GM18498 (cell line): ENCODE measurements around the gene DEK.
A peak's percentile ranks its signal among the peaks of the same experiment; 100 is the strongest.
"Not testable (repeated sequence)": the region's sequence is repeated elsewhere in the genome, so short reads cannot be mapped to it uniquely, and the experiment has no call there.

Source experiments
- ATAC-seq: cut with Tn5 transposase; IDR thresholded peaks from one replicate; pipeline ENCODE4 v1.9.1; 2021; ENCODE audit warnings: mild to moderate bottlenecking, moderate library complexity; ENCODE audit not compliant: unreplicated experiment

The DEK gene

GRCh38 chr6:18264219-18264922, at the start of gene DEK:
Gene DEK (minus strand): TSS chr6:18264530. CDS start chr6:18263987, 543 bp downstream.
- ATAC-seq: peak; percentile 43

GRCh38 chr6:18312368-18312767, 48.0 kb upstream of the DEK start:
- ATAC-seq: no peak

DNA sequence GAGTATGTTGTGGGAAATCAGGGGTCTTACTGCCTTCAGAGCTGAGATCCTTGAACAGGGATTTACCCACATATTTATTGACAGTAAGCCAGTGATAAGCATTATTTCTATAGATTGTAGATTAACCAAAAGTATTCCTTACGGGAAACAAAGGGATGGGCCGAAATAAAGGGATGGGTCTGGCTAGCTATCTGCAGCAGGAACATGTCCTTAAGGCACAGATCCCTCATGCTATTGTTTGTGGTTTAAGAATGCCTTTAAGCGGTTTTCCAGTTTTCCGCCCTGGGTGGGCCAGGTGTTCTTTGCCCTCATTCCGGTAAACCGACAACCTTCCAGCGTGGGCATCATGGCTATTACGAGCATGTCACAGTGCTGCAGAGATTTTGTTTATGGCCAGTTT, 45.7 kb upstream of the DEK start:
- not testable (repeated sequence) for ATAC-seq

- ATAC-seq: no peak
Observed at GRCh38 chr6:18309046-18309445, 44.7 kb upstream of the DEK start.

DNA sequence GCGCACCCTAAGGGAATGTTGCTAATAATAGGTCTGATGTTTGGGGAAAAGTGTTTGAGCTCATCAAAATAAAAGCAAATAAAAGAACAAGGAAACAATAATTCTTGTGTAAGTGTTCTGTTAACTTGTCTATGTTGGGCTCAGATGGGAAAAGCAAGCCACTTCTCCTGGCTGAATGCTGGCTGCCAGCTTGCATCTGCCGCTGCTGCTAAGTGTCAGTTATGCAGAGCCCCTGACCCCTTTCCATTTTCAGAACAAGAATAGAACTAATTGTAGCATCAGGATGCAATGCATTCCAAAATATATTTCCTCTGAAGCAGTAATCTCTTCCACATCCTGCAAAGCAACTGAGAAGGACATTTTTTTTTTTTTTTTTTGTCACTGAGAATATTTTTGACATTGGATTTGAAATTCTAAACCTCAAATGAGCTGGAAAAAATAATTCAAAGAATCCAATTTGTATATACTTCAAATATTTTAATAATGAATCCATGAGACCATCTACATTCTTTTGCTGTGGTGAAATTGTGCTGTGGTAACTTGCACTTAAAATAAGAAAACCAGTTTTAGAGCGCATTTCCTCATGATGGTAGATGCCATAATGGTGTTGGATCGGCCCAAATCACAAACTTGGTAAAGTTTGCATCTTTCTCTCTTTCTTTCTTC, 43.9 kb upstream of the DEK start:
- no peak for ATAC-seq

DNA sequence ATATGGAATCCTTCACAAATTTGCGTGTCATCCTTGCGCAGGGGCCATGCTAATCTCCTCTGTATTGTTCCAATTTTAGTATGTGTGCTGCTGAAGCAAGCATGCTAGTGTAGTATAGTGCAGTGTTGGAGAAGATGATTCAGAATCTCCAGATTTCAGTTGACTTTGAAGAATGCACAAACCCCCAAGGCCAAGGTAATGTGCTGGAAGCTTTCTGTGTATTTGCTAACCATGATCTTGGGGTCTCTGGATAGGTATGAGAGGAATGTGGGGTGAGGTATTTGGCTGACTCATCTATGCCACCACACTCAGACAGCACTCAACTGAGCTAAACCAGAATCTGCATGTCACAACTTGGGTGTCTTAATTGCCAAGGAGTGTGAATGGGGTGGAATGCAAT, 42.6 kb upstream of the DEK start:
- no peak for ATAC-seq

DNA sequence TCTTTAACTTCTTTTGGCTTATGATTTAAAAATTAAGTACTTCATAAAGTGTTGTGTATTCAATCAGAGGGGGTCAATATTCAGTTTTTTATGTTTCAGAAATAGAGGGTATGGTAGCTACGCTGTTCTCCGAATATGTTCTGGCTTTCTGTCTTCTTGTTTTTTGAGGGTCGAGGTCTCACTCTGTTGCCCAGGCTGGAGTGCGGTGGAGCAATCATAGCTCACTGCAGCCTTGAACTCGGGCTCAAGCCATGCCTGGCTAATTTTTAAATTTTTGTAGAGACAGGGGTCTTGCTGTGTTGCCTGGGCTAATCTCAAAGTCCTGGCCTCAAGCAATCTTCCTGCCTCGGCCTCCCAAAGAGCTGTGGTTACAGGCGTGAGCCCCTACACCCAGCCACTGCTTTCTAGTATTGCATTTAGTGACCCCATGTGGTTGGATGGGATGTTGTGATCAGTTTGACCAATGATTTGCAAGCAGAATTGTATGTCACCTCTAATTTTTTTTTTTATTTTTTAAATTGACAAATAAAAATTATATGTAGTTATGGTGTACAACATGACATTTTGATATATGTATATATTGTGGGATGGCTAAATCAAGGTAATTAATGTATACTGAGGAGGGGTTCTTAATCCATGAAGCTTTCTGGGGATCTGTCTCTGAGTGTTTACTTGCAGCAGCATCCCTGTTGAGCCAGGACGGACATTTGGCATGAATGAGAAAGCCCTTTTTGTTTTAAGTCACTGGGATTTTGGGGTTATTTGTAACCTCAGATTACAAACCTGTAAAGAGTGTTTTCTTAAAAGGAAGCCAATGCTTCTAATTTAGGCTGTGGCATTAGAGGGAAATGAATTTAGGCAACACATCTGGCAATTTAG, 38.5 kb upstream of the DEK start:
- no peak for ATAC-seq

GRCh38 chr6:18293076-18293904, 29.0 kb upstream of the DEK start:
- ATAC-seq: no peak

- no peak for ATAC-seq
Observed at GRCh38 chr6:18289283-18289682, 25.0 kb upstream of the DEK start.

DNA sequence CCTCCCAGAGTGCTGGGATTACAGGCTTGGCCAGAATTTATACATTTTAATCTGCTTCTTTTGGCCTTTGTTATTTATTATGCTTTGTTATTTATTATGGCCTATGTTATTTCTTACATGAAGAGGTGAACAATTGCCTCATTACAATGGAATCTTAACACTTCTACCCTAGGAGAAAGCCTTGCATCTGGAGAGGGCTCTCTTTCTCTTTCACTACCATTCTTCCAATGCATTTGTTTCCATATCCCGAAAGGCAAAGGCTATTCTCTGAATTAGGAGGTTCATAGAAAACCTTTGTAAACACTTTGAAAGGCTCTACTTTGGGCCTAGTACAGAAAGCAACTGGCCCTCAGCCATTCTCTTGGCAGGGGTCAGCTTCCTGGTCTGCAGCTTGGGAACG, 19.9 kb upstream of the DEK start:
- no peak for ATAC-seq

DNA sequence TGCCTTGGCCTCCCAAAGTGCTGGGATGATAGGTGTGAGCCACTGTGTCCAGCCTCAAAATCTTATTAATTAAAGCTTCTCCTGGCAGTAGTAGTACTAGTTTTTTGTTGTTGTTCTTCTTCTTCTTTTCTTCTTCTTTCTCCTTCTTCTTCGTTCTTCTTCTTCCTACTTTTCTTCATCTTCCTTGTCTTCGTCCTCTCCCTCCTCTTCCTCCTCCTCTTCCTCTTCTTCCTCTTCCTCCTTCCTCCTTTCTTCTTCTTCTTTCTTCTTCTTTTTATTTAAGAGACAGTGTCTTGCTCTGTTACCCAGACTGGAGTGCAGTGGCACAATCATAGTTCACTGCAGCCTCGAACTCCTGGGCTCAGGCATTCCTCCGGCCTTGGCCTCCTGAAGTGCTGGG, 17.2 kb upstream of the DEK start:
- no peak for ATAC-seq

DNA sequence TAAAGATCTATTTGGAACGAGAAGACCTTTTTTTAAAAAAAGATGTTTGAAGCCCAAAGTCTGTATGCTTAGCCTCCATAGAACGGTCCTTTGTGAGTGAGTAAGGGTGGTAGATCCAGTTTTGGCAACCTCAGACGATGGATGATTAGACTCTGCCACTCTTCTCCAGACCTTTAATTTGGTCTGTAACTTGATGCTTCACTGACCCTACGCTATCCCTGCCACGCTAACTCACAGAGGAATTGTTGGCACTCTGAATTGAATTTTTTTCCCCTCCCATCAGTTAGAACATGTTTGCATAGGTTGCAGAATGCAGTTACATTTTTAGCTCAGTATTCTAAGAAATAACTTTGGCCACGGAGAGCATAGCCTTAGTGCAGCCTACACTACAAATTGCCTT, 15.8 kb upstream of the DEK start:
- no peak for ATAC-seq

DNA sequence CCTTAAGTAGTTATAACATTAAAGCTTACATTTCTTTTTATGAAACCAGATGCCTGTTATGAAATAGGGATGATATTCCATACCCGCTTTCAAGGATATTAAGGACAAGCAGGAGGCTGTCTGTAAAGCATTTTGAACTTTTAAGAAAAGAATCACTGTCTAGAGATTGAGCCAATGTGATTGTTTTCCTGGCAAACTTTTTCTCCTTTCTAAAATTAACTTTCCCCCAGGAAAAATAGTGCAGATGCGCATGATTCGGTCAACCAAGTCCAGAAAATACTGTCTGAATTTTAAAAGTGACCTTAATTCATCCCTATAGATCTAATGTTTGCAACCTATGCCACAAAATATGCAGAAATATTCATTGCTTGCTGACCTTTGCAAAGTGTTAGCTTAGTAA, 15.1 kb upstream of the DEK start:
- ATAC-seq: no peak

- no peak for ATAC-seq
Observed at GRCh38 chr6:18277237-18278006, 13.1 kb upstream of the DEK start.

- no peak for ATAC-seq
Observed at GRCh38 chr6:18276610-18277236, 12.4 kb upstream of the DEK start.

- no peak for ATAC-seq
Observed at GRCh38 chr6:18270216-18270615, 5.9 kb upstream of the DEK start.

- ATAC-seq: no peak
Observed at GRCh38 chr6:18269717-18270116, 5.4 kb upstream of the DEK start.

DNA sequence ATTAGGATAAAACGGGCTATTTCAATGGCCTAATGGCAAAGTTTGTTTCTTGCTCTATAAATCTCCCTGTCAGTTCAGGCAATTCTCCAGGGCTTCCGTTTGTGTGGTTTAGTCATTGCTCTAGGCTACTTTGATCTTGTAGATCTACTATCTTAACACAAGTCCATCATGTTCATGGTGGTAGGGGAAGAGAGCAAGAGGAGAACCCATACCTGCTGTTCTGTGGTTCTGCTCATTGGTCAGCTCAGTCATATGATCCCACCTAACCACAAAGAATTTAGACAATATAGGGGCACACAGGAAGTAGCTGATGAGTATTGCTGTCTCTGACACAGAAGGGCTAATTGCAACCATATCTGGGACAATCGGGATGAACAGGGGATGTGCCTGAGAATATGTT, 4.9 kb upstream of the DEK start:
- ATAC-seq: no peak

- no peak for ATAC-seq
Observed at GRCh38 chr6:18268066-18268465, 3.7 kb upstream of the DEK start.

DNA sequence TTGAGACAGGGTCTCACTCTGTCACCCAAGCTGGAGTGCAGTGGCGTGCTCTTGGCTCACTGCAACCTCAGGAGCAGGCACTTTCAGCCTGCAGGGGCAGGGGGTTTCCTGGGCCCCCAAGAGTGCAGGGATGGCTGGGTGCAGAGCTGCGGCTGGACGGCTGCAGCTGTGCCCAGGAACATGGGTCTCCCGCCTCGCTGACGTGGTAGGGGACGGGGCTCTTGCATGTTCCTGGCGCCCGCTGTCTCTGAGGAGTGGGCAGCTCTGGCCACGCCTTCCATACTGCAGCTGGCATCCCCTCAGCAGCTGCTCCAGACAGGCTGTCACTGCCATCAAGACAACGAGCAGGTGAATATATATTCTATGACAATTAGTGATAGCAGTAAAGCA, 2.2 kb upstream of the DEK start:
- no peak for ATAC-seq
